Endothelial cell of umbilical vein (primary cell): ENCODE results near the gene TTR. TPM values are rescaled to one million over a fixed set of nuclear protein-coding genes. Genes with fewer than 3 reads are reported as not detected.

Source experiments
- BruUV-seq: library from RNA; stranded (reverse); fragments of 400-500 nt; replicated peaks from 2 replicates; lab custom pipeline; 2021; lab: Mats Ljungman, UMichigan
- CTCF ChIA-PET: fragments of 300-600, 350-600 bp; sonication (Branson Sonifier 250); formaldehyde crosslinking; loops from one replicate; lab custom pipeline; 2021; ENCODE audit warnings: antibody characterized with exemption, inconsistent platforms; lab: Charles Lee
- POLR2A ChIA-PET: fragments of 300-600, 350-600 bp; sonication (Branson Sonifier 250); formaldehyde crosslinking; loops from one replicate; lab custom pipeline; 2021; ENCODE audit warnings: antibody characterized with exemption, inconsistent platforms; lab: Charles Lee
- DNase-seq: peaks from one replicate; pipeline ENCODE4 v3.0.0-alpha.2; 2011; ENCODE audit warnings: low read depth, low spot score
- FAIRE-seq: peaks from 2 replicates; lab custom pipeline; 2011; peaks lifted over from hg19 to GRCh38; lab: Jason Lieb, UNC
- H2AFZ ChIP-seq: 2 replicates; pipeline ENCODE4 v1.6.0; 2012; ENCODE audit warnings: low read depth, low read length, control low read depth, inconsistent platforms
- H3K27ac ChIP-seq: 2 replicates; pipeline ENCODE4 v1.5.1; 2011; ENCODE audit warnings: low read depth, mild to moderate bottlenecking, control low read depth, low read length, moderate library complexity; ENCODE audit not compliant: insufficient read depth
- H3K27me3 ChIP-seq, 2 experiments: 2 replicates each; pipeline versions ENCODE4 v1.6.0 to v1.6.1; 2011; ENCODE audit warnings: low read length in 2 of 2, mixed read lengths in 1 of 2; ENCODE audit not compliant: control insufficient read depth in 2 of 2, insufficient read depth in 2 of 2
- H3K36me3 ChIP-seq, 2 experiments: 2 replicates in 1 of 2; 3 replicates in 1 of 2; pipeline ENCODE4 v1.5.1; 2011; ENCODE audit warnings: low read length in 2 of 2, mild to moderate bottlenecking in 1 of 2, moderate library complexity in 1 of 2; ENCODE audit not compliant: control insufficient read depth in 2 of 2, insufficient read depth in 2 of 2; ENCODE audit errors: extremely low read depth in 1 of 2
- H3K4me1 ChIP-seq: 3 replicates; pipeline ENCODE4 v1.5.1; 2011; ENCODE audit warnings: mild to moderate bottlenecking, low read length; ENCODE audit not compliant: control insufficient read depth, insufficient read depth; ENCODE audit errors: extremely low read depth
- H3K4me2 ChIP-seq: 2 replicates; pipeline ENCODE4 v1.6.1; 2011; ENCODE audit warnings: low read length, control low read depth, mixed read lengths; ENCODE audit not compliant: insufficient read depth
- H3K4me3 ChIP-seq, 3 experiments: fragments of 200-600 bp in 1 of 3; sonication (generic), shearing (Covaris generic) in 1 of 3; replicated peaks in 1 of 3; 2 replicates each; pipeline ENCODE4 v1.5.1; 2011 to 2016; ENCODE audit warnings: control low read depth in 3 of 3, low read length in 3 of 3, mild to moderate bottlenecking in 2 of 3, inconsistent platforms in 1 of 3, low read depth in 1 of 3, moderate library complexity in 1 of 3; ENCODE audit not compliant: insufficient read depth in 1 of 3
- H3K79me2 ChIP-seq: 2 replicates; pipeline ENCODE4 v1.6.0; 2012; ENCODE audit warnings: low read length, inconsistent platforms; ENCODE audit not compliant: control insufficient read depth, insufficient read depth
- H3K9ac ChIP-seq: replicated peaks from 2 replicates; pipeline ENCODE3; 2011; ENCODE audit warnings: low read length, control low read depth; ENCODE audit not compliant: insufficient read depth; ENCODE audit errors: extremely low read depth
- H3K9me1 ChIP-seq: replicated peaks from 3 replicates; pipeline ENCODE4 v1.6.0; 2011; ENCODE audit warnings: mild to moderate bottlenecking, low read length; ENCODE audit not compliant: control insufficient read depth, insufficient read depth; ENCODE audit errors: extremely low read depth
- H3K9me3 ChIP-seq: replicated peaks from 2 replicates; pipeline ENCODE4 v1.5.1; 2012; ENCODE audit warnings: low read length, inconsistent platforms; ENCODE audit not compliant: control insufficient read depth, insufficient read depth
- H4K20me1 ChIP-seq: replicated peaks from 2 replicates; pipeline ENCODE3; 2011; ENCODE audit warnings: mild to moderate bottlenecking, low read length; ENCODE audit not compliant: control insufficient read depth, insufficient read depth; ENCODE audit errors: extremely low read depth
- EZH2 ChIP-seq: IDR thresholded peaks from 2 replicates; pipeline ENCODE4 v1.6.1; 2012; ENCODE audit warnings: borderline replicate concordance, low read depth, mild to moderate bottlenecking, moderate library complexity, low read length, inconsistent platforms; ENCODE audit not compliant: severe bottlenecking
- FOS ChIP-seq: IDR thresholded peaks from 2 replicates; pipeline ENCODE4 v1.6.1; 2011; ENCODE audit warnings: mild to moderate bottlenecking, low read length, moderate library complexity, borderline replicate concordance; ENCODE audit not compliant: insufficient read depth
- GATA2 ChIP-seq: IDR thresholded peaks from 2 replicates; pipeline ENCODE4 v1.7.0; 2011; ENCODE audit warnings: low read depth, mild to moderate bottlenecking, moderate library complexity, mixed read lengths, low read length; ENCODE audit not compliant: insufficient read length, insufficient read depth
- JUN ChIP-seq: IDR thresholded peaks from 2 replicates; pipeline ENCODE4 v1.6.1; 2011; ENCODE audit warnings: borderline replicate concordance, low read depth; ENCODE audit not compliant: insufficient read length, insufficient read depth
- MAX ChIP-seq: IDR thresholded peaks from 2 replicates; pipeline ENCODE4 v1.6.1; 2011; ENCODE audit not compliant: insufficient read depth, insufficient read length
- MYC ChIP-seq: IDR thresholded peaks from one replicate; pipeline ENCODE4 v1.6.1; 2011; ENCODE audit warnings: mild to moderate bottlenecking, low read depth, low read length
- POLR2A ChIP-seq: IDR thresholded peaks from 2 replicates; pipeline ENCODE4 v1.6.1; 2012; ENCODE audit warnings: low read depth, mild to moderate bottlenecking, control low read depth, low read length
- POLR2AphosphoS5 ChIP-seq: IDR thresholded peaks from 2 replicates; pipeline ENCODE4 v1.6.1; 2012; ENCODE audit warnings: low read depth, mild to moderate bottlenecking, control low read depth, low read length, moderate library complexity; ENCODE audit not compliant: insufficient read depth
- dilution Hi-C: fragments of 300-500 bp; cut with MboI; formaldehyde crosslinking; loops from one replicate; pipeline ENCODE4 v1.15.0; 2019; ENCODE audit warnings: low sequenced_read_pairs; ENCODE audit not compliant: extremely low pct_ligation_motif_present
- intact Hi-C: fragments of 100-400 bp; cut with micrococcal nuclease; formaldehyde crosslinking; loops from one replicate; pipeline ENCODE4 v1.10.0; 2022
- polyA plus RNA-seq, 4 experiments: library from polyadenylated mRNA; depleted of rRNA in 3 of 4; stranded (reverse) in 3 of 4; unstranded in 1 of 4; fragments of >200 nt; gene quantifications; 2 replicates each; pipeline versions ENCODE4 v1.2.1 to v1.2.3, GENCODE V29; 2011 to 2012; ENCODE audit warnings: missing spikeins in 1 of 4
- total RNA-seq: library from RNA; stranded (reverse); gene quantifications from 2 replicates; pipeline ENCODE4 v1.2.3, GENCODE V29; 2021
- TF ChIP-seq, protein P1 (sequence below), 2 donors: IDR thresholded peaks; 1 replicate in 1 of 2; 2 replicates in 1 of 2; pipeline ENCODE4 v1.5.1; 2011; ENCODE audit warnings: low read length in 2 of 2, mild to moderate bottlenecking in 2 of 2, moderate library complexity in 2 of 2, control low read depth in 1 of 2, inconsistent platforms in 1 of 2, low read depth in 1 of 2; ENCODE audit not compliant: insufficient read depth in 1 of 2; ENCODE audit errors: extremely low read depth in 1 of 2

The TTR gene
- total and polyA plus RNA-seq, 2 donors (not counting 3 experiments of a cell fraction or from before 2014, with no cell fraction given): not detected

DNA sequence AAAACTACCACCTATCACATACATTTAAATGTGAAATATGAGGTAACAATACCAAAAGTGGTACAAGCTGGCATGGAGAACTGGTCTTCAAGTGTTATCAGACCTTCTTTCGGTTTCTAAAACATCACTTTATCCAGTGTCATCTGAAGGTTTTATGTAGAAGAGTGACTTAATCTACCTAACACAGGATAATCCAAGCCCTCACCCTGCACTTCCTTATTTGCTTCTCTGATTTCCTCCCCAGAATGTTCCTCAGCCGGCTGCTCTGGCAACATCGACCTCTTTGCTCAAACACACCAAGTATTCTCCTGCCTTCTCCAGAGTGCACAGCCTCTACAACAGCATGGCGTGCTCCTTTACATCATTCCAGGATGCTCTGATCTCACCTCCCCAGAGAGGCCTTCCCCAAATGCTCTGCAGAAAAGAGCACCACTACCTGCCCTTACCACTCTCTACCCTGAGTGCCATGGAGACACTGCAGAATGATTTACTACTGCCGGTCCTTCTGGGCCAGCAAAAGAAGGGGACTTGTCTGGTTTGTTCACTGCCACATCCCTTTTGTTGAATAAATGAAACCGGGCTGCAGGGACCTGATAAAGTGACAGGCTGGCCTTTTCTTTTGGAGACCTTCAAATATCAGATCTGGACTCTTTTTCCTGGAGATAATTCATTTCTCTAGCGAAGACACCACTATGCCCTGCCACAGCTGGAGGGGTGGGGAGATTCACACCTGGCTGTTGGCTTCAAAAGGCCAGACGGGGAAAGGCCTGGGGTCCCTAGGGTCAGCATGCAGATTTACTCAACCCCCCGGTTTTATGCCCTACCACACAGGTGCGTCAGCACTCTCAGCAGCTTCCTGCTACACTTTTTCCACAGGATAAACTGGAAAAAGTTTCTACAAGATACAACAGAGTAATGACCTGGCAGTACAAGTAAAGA, 42.0 kb downstream of the TTR start:
- no TSS peak for BruUV-seq
- Histone ChIP-seq H3K9me1 (no peaks in the 10 kb centered on the region), H3K9me3 (no peaks in the 10 kb centered on the region), H3K79me2 (no peaks in the 10 kb centered on the region), H3K4me2 (no peak overlapping the region), H3K4me1 (peaks cover 15% of the 10 kb centered on the region), H3K27ac (no peak overlapping the region), H3K9ac (no peak overlapping the region), H4K20me1 (no peaks in the 10 kb centered on the region), H3K27me3 (no peaks in the 10 kb centered on the region), H3K36me3 (peaks cover 0 to 2% of the 10 kb centered on the region in 2 experiments), H3K4me3 (no peak overlapping the region), H2AFZ (no peak overlapping the region)
- no peak for FAIRE-seq
- POLR2A ChIA-PET: no interaction called here
- dilution Hi-C loops: no loop called here
- intact Hi-C loops: no loop called here
- CTCF ChIA-PET: interaction anchor here (1.1 kb wide), 1 partner anchor 26 kb away, joined by 3 read pairs; no protein-coding TSS in a partner anchor
- TF ChIP-seq POLR2A (no peak), GATA2 (no peak), MYC (no peak), MAX (no peak), JUN (no peak), EZH2 (no peak), POLR2AphosphoS5 (no peak), FOS (no peak)
- TF ChIP-seq, protein P1, sequence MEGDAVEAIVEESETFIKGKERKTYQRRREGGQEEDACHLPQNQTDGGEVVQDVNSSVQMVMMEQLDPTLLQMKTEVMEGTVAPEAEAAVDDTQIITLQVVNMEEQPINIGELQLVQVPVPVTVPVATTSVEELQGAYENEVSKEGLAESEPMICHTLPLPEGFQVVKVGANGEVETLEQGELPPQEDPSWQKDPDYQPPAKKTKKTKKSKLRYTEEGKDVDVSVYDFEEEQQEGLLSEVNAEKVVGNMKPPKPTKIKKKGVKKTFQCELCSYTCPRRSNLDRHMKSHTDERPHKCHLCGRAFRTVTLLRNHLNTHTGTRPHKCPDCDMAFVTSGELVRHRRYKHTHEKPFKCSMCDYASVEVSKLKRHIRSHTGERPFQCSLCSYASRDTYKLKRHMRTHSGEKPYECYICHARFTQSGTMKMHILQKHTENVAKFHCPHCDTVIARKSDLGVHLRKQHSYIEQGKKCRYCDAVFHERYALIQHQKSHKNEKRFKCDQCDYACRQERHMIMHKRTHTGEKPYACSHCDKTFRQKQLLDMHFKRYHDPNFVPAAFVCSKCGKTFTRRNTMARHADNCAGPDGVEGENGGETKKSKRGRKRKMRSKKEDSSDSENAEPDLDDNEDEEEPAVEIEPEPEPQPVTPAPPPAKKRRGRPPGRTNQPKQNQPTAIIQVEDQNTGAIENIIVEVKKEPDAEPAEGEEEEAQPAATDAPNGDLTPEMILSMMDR (IDR thresholded peaks at IDR 0.05; ENCODE audit: extremely low read depth in 1 of 2, insufficient read depth in 1 of 2, low read depth in 1 of 2, low read length in 2 of 2): no peak
- DNase-seq: peak; percentile 9
